Body of pancreas (tissue), 4 donors: ENCODE data around the gene ZNF425. TPM values are rescaled to one million over a fixed set of nuclear protein-coding genes. Genes with fewer than 3 reads are reported as not detected.

Source experiments
- ATAC-seq: fragments of 150-250 bp; one replicate; pipeline ENCODE4 v1.9.1; 2016
- DNase-seq, 4 donors: peaks; one replicate each; pipeline ENCODE4 v3.0.0-alpha.2; 2019
- H3K27ac ChIP-seq, 4 donors: fragments of 200-600 bp; sonication (generic); 1 replicate in 3 of 4; 2 replicates in 1 of 4; pipeline versions ENCODE4 v1.5.1 to v1.6.1; 2016 to 2019; ENCODE audit warnings: mild to moderate bottlenecking in 1 of 4, mixed read lengths in 1 of 4, moderate library complexity in 1 of 4
- H3K27me3 ChIP-seq, 2 donors: fragments of 200-600 bp; sonication (generic); one replicate each; pipeline ENCODE4 v1.6.0; 2016; ENCODE audit warnings: mild to moderate bottlenecking in 1 of 2
- H3K36me3 ChIP-seq, 2 donors: fragments of 200-600 bp; sonication (generic); replicated peaks in 1 of 2; 2 replicates each; pipeline ENCODE4 v1.5.1; 2016; ENCODE audit warnings: low read depth in 2 of 2; ENCODE audit not compliant: insufficient read depth in 1 of 2
- H3K4me1 ChIP-seq: fragments of 200-600 bp; sonication (generic); one replicate; pipeline ENCODE4 v1.6.0; 2016
- H3K4me3 ChIP-seq, 2 donors: fragments of 200-600 bp; sonication (generic); 1 replicate in 1 of 2; 2 replicates in 1 of 2; pipeline ENCODE4 v1.5.1; 2016 to 2019
- H3K9me3 ChIP-seq, 3 donors: fragments of 200-600 bp; sonication (generic); 1 replicate in 2 of 3; 2 replicates in 1 of 3; pipeline ENCODE4 v1.5.1; 2016
- POLR2A ChIP-seq, 3 donors: fragments of 450-650 bp; IDR thresholded peaks; one replicate each; pipeline ENCODE4 v1.6.1; 2016; ENCODE audit warnings: antibody characterized with exemption in 3 of 3, mild to moderate bottlenecking in 2 of 3
- WGBS, 2 donors: methylation state at CpG; one replicate each; pipeline ENCODE4 v1.1.5; 2017; 5-methylcytosine and 5-hydroxymethylcytosine counted together
- intact Hi-C: fragments of 100-400 bp; cut with DNase I; formaldehyde crosslinking; loops from one replicate; pipeline ENCODE4 v1.15.1; 2023
- total RNA-seq, 2 donors: library from RNA; depleted of rRNA; stranded (reverse); fragments of >200 nt; gene quantifications; one replicate each; pipeline ENCODE4 v1.1.0, GENCODE V29; 2016
- TF ChIP-seq, protein P1 (sequence below), 7 experiments: fragments of 450-650 bp in 4 of 7; fragments of 200-600 bp in 3 of 7; sonication (generic) in 3 of 7; IDR thresholded peaks; one replicate each; pipeline ENCODE4 v1.5.1; 2016 to 2019; ENCODE audit warnings: antibody characterized with exemption in 7 of 7

Gene ZNF425, protein sequence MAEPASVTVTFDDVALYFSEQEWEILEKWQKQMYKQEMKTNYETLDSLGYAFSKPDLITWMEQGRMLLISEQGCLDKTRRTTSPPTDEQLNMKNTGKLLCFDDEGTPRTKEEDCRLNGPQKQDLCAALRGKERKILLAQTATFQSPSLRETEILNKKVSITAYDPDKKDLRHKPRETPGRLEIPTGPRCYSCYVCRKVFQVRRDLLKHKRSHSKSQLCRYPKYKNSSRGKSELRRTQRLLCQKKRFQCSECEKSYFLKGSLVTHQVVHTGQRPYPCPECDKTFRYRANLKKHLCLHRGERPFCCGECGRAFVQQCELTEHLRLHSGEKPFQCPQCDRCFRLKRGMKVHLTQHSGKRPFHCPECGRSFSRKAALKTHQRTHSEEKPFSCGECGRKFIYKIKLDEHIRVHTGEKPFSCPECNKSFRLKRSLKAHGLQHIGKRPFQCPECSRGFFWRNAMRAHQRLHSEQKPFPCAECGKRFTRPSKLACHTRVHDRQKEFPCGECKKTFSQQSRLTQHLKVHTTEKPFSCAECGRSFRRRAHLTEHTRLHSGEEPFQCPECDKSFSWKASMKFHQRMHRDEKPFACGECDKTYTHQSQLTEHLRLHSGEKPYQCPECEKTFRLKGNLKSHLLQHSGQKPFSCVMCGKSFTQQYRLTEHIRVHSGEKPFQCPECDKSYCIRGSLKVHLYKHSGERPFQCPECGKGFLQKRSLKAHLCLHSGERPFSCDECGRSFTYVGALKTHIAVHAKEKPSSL
- 1 to 10 TPM in 1 of 2 donors, under 1 TPM in 1; 0.33 to 1.6 TPM for total RNA-seq

DNA sequence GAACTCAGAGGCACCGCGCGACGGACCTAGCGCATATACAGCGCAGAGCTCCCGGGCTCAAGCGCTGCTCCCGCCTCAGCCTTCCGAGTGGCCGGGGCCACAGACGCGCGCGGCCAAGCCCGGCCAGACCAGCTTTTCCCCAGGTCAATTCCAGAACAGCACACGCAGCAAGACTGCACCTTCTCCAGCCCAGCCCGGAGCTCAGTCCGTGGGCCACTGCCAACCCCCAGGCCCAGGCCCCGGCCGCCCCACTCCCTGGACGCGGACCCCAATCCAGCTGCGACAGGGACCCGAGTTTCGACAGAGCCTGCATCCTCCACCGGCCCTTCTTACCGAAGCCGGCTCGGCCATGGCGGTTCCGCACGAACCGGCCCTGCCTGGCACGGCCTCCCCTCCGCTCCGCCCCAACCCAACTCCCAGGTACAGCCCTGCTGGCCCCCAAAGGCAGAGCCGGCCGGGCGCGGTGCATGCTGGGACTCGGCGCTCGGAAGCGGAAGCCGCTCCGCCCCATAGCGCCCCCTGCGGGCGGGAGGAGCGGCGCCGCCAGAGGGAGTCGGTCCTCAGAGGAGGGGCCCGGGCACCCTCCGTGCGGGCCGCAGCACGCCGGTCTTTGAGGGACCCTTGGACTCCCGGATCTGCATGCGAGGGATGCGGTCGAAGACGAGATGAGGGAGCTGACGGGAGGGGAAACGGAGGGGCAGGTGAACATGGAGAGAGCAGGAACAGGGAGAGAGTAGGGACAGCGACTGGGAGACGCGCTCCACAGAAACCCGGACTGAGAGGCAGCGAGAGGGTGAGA, at the start of gene ZNF425:
Gene ZNF425, minus strand, starts transcription at position 462 of the 799 bp plus-strand sequence. Its CDS starts 111 bp downstream, at position 351.
- WGBS, 2 donors, result 0 to 1% methylated on average over 28 to 56 of the region's 72 CpGs
- DNase-seq (peak; percentile 91 to 93 (median 92)), ATAC-seq (peak; percentile 92)
- no peaks in the 10 kb centered on the region for H3K36me3 ChIP-seq
- H3K4me3 ChIP-seq, result peak within 1 kb of the TSS; percentile 50 to 97
- H3K9me3 ChIP-seq, result no peaks in the 10 kb centered on the region
- TF ChIP-seq POLR2A (IDR thresholded peaks at IDR 0.05), result peak; percentile 94 to 98 (median 97)
- TF ChIP-seq, protein P1, sequence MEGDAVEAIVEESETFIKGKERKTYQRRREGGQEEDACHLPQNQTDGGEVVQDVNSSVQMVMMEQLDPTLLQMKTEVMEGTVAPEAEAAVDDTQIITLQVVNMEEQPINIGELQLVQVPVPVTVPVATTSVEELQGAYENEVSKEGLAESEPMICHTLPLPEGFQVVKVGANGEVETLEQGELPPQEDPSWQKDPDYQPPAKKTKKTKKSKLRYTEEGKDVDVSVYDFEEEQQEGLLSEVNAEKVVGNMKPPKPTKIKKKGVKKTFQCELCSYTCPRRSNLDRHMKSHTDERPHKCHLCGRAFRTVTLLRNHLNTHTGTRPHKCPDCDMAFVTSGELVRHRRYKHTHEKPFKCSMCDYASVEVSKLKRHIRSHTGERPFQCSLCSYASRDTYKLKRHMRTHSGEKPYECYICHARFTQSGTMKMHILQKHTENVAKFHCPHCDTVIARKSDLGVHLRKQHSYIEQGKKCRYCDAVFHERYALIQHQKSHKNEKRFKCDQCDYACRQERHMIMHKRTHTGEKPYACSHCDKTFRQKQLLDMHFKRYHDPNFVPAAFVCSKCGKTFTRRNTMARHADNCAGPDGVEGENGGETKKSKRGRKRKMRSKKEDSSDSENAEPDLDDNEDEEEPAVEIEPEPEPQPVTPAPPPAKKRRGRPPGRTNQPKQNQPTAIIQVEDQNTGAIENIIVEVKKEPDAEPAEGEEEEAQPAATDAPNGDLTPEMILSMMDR (IDR thresholded peaks at IDR 0.05), result peak; percentile 96 to 99 (median 98)
- H3K27ac ChIP-seq, result peak within 1 kb of the TSS; percentile 87 to 96 (median 92)
- no peaks in the 10 kb centered on the region for H3K27me3 ChIP-seq
- intact Hi-C loops, result no loop called here
- peaks cover 13% of the 10 kb centered on the region for H3K4me1 ChIP-seq

DNA sequence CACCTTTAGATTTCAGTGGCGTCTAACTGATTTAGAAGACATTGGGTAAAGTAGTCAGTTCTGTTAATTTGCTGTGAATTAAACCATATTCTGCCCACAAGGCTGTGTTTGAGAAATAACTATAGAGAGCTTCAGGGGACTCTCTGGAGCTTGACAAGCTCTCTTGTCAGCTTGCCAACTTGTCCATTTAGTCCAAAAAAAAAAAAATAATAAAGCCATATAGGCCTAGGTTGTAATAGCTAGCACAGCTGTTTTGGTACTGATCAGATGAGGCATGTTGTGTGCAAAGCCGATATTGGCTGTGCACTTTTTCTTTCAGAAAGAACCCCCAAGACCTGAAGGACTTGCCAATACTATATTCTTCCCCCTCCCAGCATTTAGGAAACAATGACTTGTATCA, 49.0 kb upstream of the ZNF425 start:
- ATAC-seq (no peak), DNase-seq (no peak)
- H3K27ac ChIP-seq, result no peak overlapping the region
- H3K36me3 ChIP-seq, result peaks cover 6 to 21% of the 10 kb centered on the region in 2 donors
- 85 to 91% methylated on average over 2 of the region's 2 CpGs for WGBS, 2 donors
- no peaks in the 10 kb centered on the region for H3K4me1 ChIP-seq
- intact Hi-C loops, result no loop called here
- H3K9me3 ChIP-seq, result no peaks in the 10 kb centered on the region
- no peaks in the 10 kb centered on the region for H3K27me3 ChIP-seq
- H3K4me3 ChIP-seq, result no peak overlapping the region
- TF ChIP-seq, protein P1 (IDR thresholded peaks at IDR 0.05), result no peak
- no peak for TF ChIP-seq POLR2A (IDR thresholded peaks at IDR 0.05)

DNA sequence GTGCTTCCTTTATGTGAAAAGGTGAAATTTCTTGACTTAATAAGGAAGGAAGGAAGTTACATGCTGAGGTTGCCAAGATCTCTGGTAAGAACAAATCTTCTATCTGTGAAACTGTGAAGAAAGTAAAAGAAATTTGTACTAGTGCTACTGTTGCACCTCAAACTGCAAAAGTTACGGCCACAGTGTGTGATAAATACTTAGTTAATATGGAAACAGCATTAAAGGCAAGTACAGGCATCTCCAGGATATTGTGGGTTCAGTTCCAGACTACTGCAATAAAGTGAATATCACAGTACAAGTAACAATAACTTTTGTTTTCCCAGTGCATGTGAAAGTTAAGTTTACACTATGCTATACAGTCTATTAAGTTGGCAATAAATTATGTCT, 46.4 kb upstream of the ZNF425 start:
- H3K36me3 ChIP-seq, result peaks cover 0 to 14% of the 10 kb centered on the region in 2 donors
- H3K9me3 ChIP-seq, result no peaks in the 10 kb centered on the region
- no peak for TF ChIP-seq POLR2A (IDR thresholded peaks at IDR 0.05)
- TF ChIP-seq, protein P1 (IDR thresholded peaks at IDR 0.05), result no peak
- intact Hi-C loops, result no loop called here
- DNase-seq (no peak), ATAC-seq (no peak)
- H3K27me3 ChIP-seq, result no peaks in the 10 kb centered on the region
- no peak overlapping the region for H3K4me3 ChIP-seq
- H3K27ac ChIP-seq, result no peak overlapping the region
- 90% methylated on average over 1 of the region's 1 CpG for WGBS, 2 donors
- no peaks in the 10 kb centered on the region for H3K4me1 ChIP-seq

DNA sequence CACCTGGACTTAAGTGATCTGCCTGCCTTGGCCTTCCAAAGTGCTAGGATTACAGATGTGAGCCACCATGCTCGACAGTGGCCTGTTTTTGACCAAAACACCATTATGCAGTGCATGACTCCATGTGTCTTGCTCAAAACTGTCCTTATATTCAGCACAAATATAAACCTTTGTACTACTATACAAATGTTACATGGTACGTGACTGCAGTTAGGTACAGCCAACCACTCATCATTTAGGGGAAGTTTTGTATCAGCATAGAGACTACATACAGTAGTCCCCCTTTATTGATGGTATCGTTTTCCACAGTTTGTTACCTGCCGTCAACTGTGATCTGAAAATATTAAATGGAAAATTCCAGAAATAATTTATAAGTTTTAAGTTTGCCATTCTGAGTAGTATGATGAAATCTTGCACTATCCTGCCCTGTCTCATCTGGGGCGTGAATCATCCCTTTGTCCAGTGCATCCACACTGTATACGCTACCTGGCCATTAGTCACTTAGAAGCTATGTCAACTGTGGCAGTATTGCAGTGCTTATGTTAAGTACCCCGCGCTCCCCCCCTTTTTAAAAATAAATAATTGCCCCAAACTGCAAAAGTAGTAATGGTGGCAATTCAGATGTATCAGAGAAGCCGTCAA, 45.9 kb upstream of the ZNF425 start:
- peaks cover 3 to 16% of the 10 kb centered on the region in 2 donors for H3K36me3 ChIP-seq
- 78 to 81% methylated on average over 9 of the region's 9 CpGs for WGBS, 2 donors

More for the DNA sequence above, 45.9 kb upstream of the ZNF425 start:
- intact Hi-C loops, result no loop called here
- Histone ChIP-seq H3K4me3 (no peak overlapping the region), H3K27me3 (no peaks in the 10 kb centered on the region), H3K27ac (no peak overlapping the region), H3K9me3 (no peaks in the 10 kb centered on the region), H3K4me1 (no peaks in the 10 kb centered on the region)
- DNase-seq (no peak), ATAC-seq (no peak)
- TF ChIP-seq, protein P1 (IDR thresholded peaks at IDR 0.05), result no peak
- TF ChIP-seq POLR2A (IDR thresholded peaks at IDR 0.05), result no peak
